GM12892 (cell line): ENCODE data around the gene ST7.

ENCODE experiments used
- POLR2A ChIP-seq: IDR thresholded peaks from 2 replicates; pipeline ENCODE4 v1.6.1; 2011; ENCODE audit warnings: low read depth, low read length, control low read depth
- POLR2AphosphoS5 ChIP-seq: IDR thresholded peaks from 2 replicates; pipeline ENCODE4 v1.6.1; 2011; ENCODE audit warnings: low read depth, low read length, control low read depth
- TAF1 ChIP-seq: IDR thresholded peaks from 2 replicates; pipeline ENCODE4 v1.6.1; 2011; ENCODE audit warnings: low read depth, mild to moderate bottlenecking, control low read depth, low read length, borderline replicate concordance

DNA sequence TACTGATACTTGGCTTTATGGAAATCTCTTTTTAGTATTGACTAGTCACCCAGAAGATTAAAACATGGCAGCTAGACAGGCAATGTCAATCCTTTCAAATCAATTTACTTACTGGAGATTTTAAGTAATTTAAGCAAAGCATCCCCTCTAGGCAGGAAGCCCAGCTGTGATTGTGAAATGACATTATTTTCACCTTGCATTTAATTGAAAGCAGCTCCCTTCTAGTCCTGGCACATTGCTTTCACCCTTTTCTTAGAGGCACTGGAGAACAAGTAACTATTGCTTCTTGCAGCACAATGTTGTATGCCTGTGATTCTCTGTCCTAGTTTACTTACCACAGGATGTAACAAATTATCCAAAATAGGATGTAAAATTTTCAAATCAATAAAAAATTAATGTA is 13.3 kb downstream of the ST7 start:
- TF ChIP-seq POLR2A (no peak), POLR2AphosphoS5 (no peak), TAF1 (no peak)
